NCI-H1417 treated with DMSO at 0.1 percent for 48 hours (cell line): ENCODE results near the gene PDE5A.
"Not testable (repeated sequence)": the region's sequence is repeated elsewhere in the genome, so short reads cannot be mapped to it uniquely, and the experiment has no call there.

Experiments used
- DNase-seq: peaks from one replicate; lab custom pipeline; 2025; lab: John Stamatoyannopoulos, UW

PDE5A gene

DNA sequence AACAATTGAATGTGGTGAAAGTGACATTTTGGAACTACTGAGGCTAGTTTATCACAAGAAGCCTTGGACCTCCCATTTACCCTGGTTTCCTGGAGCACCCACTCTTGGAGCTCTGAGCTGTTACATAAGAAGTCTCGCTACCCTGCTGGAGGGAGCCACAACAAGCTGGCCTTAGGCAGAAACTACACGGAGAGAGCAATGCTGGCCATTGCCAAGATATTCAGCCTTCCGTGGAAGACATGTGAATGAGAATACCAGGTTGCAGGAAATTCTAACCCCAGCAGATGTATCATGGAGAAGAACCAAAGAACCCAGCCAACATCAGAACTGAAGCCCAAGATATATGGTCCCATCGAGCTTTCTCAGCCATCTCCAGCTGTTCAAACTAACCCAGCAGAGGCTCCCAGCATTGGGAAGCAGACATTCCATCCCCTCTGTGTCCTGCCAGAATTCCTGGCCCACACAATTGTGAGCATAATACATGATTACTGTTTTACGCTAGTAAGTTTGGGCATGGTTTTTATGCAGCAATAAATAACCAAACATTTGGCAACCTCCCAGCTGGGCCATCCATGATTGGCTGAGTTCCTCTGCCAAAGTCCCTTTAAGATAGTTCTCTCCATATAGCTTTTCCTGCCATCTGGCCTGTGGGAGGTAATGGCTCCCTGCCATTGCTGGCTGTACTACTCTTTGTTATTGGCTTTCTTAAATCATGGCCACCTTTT lies 17.9 kb upstream of the PDE5A start:
- no peak for DNase-seq

- DNase-seq: no peak
These were observed 14.9 kb upstream of the PDE5A start for GRCh38 chr4:119643306-119644042.

DNA sequence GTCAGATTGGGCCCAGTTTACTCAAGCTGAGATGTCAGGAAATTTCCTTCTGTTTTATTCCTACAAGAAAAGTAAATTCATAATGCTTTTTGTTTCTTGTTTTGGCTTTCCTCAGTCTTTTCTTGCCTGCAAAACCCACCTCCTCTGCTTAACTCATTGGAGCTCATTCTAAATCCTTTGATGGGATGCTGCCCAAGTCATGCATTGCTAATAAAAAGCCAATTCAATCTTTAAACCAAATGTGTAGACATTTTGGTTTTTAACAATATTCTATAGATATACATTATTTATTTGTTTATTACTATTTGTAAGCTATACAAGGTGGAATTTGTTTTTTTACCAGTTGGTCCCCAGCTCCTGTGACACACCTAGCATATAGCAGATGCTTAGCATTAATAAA lies 13.2 kb upstream of the PDE5A start:
- DNase-seq: no peak

DNA sequence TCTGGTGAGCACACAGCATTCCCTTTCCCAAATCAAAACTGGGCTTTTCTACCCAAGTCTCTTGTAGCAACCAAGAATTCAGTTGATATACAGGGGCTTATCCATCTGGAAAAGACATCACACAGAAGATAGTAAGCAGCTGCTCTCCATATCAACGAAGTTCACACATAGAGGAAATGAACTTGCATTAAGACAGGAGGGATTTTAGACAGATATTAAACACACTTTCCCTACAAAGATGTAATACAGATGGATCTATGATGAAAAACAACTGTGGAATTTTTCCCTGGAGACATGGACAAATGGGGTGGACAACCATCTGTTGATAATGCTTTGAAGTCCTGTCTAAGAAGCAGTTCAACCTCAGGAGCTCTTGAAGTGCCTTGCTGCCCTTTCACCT lies 9.8 kb upstream of the PDE5A start:
- no peak for DNase-seq

- DNase-seq: not testable (repeated sequence)
These were observed 8.2 kb upstream of the PDE5A start for GRCh38 chr4:119636851-119637250.

GRCh38 chr4:119632216-119632615 lies 3.6 kb upstream of the PDE5A start:
- no peak for DNase-seq

DNA sequence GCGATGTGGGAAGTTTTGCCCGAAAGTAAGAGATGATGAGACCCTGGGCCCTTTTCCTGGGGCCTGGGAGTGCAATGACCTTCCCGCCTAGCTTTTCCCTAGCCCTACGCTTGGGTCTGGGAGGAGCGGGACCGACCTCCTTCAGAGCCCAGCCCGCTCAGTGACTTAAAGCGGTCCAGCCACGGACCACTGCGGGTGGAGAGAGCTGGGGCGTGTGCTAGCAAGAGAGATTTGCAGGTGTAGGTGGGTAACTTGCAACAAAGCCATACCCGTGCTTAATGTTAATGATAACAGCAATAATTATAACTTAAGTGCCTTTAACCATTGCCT lies 503 bp upstream of the PDE5A start:
- no peak for DNase-seq

DNA sequence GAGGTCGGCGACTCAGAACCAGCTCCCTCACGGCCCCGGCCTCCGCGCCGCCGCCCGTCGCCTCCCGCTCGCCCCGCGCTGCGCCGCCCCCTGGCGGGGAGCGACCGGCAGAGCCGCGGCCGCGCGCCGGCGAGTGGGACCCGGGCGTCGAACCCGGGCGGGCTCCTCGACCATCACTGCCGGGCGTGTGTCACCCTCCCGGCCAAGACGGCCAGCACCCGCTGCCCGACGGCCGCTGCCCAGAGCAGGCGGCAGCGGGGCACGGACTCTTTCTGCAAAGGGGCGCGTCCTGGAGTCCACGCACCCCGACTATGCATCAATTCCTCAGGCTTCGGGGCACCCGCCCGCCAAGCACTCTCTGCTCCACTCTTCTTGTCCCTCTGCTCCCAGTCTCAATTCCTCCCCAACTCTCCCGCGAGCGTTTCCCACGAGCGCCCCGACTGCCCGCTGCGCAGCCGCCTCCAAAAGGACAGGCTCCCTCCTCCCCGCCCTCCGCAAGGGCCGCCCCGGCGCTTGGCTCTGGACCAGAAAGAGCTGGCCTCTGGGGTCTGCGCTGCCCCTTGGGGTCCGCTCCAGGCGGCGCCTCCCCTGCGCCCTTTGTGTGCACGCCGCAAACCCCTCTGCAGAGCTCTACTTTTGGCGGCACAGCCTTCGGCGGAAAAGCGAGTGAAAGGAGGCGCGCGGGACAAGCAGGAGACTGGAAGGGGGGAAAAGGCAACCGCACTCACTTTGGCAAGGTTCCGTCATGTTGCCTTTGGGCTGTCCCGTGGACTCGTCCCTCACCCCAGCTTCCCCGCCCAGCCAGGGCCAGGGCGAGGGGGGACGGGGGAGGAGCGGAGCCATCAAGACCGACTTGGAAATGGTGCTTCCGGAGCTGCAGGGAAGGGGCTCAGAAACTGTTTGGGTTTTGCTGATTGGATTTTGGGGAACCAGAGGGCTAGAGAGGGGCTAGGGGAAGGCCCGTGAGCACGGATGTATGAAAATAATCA lies 1.0 kb downstream of the PDE5A start:
- no peak for DNase-seq

DNA sequence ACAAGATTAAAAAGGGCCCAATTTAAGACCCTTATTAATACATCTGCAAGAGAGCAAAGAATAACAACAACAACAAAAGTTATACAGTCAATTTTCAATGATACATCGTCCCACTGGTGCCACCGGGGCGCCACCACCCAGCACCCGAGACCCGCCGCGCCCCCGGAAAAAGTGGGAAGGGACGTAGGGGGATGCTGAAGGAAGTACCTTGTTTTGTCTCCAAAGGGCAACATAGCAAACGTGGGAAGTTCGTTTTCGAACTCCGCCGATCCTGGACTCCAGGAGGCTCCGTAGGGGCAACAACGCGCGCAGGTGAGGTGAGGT lies 1.7 kb downstream of the PDE5A start:
- no peak for DNase-seq

DNA sequence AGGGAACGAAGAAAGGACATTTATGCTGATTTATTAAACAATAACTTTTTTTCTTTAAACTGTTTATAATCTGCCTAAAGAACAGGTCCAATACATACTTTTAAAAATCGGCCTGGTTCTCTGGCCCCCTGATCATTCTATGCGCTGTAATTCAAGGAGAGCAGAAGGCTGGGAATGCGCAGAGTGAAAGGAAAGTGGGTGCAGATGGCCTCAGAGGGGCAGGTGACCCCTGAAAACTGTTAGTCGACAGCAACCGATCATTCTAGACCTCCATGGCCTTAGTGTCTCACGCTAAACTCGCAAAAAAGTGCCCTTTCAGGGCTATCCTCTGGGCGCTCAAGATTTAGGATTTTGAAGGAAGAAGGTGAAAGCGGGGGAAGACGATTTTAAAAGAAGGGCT lies 2.2 kb downstream of the PDE5A start:
- no peak for DNase-seq

DNA sequence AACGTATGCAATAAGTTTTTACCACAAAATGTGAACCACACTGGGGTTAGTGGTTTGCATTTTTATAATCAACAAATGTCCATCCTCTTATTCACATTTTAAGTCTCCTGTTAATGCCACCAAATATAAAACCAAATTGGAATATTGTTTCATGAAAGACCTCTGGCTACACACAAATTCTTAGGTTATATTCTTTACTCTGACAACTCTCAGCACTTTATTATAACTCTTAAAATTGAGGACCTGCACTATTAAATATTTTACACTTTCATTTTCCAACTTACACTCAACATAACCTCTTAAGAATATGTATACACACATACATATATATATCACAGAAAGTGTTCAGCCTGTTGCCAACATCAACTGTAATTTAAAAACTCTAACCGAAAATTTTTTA lies 2.8 kb downstream of the PDE5A start:
- no peak for DNase-seq

DNA sequence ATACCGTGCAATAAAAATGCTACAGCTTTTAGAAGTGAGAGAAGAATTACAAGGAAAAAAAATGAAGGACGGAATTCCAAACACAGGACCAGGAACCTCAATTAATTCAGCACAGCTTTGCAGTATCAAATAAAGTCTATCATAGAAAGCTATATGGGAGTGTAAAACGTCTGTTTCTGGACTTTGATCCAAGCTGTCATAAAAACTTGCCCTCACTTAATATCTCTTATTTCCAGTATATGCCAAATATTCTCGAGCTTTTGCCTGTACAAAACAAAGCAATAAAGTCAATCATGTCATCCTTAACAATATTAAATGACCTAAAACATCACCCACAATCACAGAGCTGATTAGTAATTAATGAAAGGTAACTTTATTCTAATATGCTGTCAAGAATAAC lies 4.2 kb downstream of the PDE5A start:
- DNase-seq: no peak

DNA sequence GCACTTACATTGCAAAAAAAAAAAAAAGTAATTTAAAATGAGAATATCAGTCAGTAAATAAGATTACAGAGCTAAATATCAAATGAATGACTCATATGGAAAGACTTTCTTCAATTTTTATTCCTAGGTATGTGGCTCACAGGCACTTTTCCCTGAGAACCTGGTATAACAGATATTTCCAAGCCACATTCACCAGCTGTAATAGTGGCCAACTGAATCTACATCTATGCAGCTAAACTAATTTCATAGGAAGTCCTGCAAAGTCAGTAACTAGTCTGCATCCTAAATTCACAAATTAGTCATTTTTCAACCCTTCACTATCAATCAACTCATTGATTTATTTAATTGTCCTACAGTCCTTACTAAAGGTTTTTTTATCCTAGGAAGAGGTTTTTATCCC lies 5.6 kb downstream of the PDE5A start:
- DNase-seq: no peak

DNA sequence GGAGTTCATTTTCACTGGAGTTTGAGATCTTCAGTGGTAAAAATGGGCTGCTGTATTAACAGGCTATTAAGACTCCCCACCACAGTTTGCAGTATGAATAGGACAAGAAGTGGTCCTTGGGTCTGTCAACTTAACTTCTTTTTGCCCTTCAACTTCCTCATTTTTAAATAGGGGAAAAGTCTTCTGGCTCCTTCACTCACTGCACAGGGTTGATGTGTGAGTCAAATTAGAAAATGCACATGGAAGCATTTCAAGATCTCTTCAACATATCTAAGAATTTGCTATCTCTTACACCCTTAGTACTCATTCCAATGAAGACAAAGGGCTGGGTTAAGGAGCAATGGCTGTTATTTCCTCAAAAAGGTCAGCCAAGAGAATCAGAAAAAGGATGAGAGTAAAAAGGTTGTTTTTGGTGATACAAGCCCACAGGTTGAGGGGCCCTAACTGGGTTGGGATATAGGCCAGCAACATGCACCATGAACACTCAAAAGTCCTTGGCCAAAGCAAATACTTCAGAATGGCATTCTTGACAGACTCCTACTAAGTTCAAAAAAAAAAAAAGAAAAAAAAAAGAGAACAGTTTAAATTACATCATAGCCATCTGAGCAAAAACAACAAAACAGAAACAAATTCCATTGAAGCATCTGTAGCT lies 13.4 kb downstream of the PDE5A start:
- DNase-seq: no peak

DNA sequence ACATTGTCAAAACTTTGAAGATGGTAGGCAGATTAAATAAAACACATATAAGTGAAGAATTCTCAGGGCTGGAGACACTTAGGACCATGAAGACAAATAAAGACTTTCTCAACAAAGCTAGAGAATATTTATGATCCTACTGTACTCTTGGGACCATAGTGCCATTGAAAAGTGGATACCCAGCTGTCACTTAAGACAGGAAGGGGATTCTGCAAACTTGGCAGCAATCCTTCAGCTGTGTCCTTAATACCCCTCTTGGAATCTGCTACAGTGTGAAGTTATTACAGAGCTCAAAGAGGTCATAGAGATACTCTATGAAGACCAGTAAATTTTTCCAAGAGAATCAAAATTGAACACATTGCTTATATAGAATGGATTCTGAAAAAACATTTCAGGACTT lies 24.3 kb downstream of the PDE5A start:
- no peak for DNase-seq

- no peak for DNase-seq
These were observed 26.2 kb downstream of the PDE5A start for GRCh38 chr4:119602366-119602765.

- no peak for DNase-seq
These were observed 30.1 kb downstream of the PDE5A start for GRCh38 chr4:119598521-119598920.

DNA sequence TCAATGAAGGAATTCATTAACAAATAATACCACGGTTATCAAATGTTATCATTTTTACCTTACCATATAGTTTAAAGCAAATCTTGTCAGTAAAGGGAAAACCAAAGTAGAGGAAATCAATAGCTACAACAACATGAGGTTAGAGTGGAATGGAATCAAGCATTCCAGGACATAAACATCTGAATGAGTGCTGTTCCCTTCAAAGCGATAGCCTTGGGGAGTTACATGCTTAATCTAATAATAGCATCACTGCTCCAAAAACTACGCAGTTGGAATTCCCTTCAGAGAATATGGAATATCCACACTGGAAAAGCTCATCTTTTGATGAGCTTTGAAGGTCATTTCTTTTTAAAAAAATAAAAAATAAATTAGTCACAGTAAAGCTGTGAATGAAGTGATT lies 31.2 kb downstream of the PDE5A start:
- DNase-seq: no peak

GRCh38 chr4:119593698-119594097 lies 34.9 kb downstream of the PDE5A start:
- no peak for DNase-seq

DNA sequence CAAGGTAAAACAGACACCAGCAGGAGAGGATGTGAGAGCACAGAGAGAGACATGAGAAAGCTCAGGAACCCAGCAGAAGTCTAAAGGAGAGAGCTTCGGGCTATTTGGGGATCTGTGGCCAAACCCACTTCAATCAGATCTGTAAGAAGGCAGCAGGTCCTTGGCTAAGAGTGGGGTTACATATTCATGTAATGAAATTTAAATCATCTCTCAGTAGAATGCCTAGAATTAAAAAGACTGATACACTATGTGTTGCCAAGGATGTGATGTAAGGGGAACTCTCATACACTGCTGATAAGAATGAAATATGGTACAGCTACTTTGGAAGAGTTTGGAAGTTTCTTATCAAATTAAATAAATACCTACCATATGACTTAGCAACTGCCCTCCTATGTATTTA lies 35.8 kb downstream of the PDE5A start:
- DNase-seq: no peak

- no peak for DNase-seq
These were observed 39.4 kb downstream of the PDE5A start for GRCh38 chr4:119589165-119589564.

DNA sequence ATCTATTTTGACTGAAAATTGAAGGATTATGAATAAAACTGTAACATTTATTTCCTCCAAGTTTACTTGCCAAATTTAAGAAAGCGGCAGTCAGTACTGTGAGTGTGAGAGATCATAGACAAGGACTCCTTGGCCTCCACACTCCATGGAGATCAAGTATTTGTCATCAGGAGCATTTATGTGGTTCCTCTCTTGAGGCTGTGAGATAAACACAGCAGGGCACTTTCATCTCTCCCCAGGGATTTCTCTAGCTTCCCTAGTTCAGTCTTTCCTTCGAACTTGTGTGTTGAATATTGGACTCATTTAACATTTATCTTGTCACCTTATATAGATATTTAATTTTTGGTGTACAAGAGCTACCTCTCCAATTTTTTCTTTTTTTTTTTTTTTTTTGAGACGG lies 40.8 kb downstream of the PDE5A start:
- no peak for DNase-seq
